Activated naive CD4-positive, alpha-beta T cell treated with anti-CD3 and anti-CD28 coated beads for 36 hours (primary cell): Measurements from ENCODE around the gene TFIP11. TPM values are rescaled to one million over a fixed set of nuclear protein-coding genes. Genes with fewer than 3 reads are reported as not detected.

Experiments used
- CTCF ChIA-PET: fragments of 350-600 bp; sonication (Branson Sonifier 250); formaldehyde crosslinking; loops from one replicate; lab custom pipeline; 2021; ENCODE audit warnings: antibody characterized with exemption; lab: Charles Lee
- DNase-seq: peaks from one replicate; pipeline ENCODE4 v3.0.0-alpha.2; 2020
- H3K27ac Mint-ChIP-seq: one replicate; pipeline ENCODE4 v1.8.0; 2021; ENCODE audit warnings: mild to moderate bottlenecking, mixed read lengths
- H3K27me3 Mint-ChIP-seq: one replicate; pipeline ENCODE4 v1.8.0; 2021; ENCODE audit warnings: low read depth, mixed read lengths
- H3K36me3 Mint-ChIP-seq: one replicate; pipeline ENCODE4 v1.8.0; 2021; ENCODE audit warnings: low read depth, mixed read lengths
- H3K4me1 Mint-ChIP-seq: one replicate; pipeline ENCODE4 v1.8.0; 2021; ENCODE audit warnings: low read depth, mixed read lengths
- H3K4me3 Mint-ChIP-seq: one replicate; pipeline ENCODE4 v1.8.0; 2021; ENCODE audit warnings: mild to moderate bottlenecking, moderate library complexity, mixed read lengths
- H3K9me3 Mint-ChIP-seq: one replicate; pipeline ENCODE4 v1.8.0; 2021; ENCODE audit warnings: mixed read lengths
- intact Hi-C: fragments of 100-400 bp; cut with micrococcal nuclease; formaldehyde crosslinking; loops from one replicate; pipeline ENCODE4 v1.15.1; 2023
- total RNA-seq, 2 experiments: library from RNA; stranded (reverse); gene quantifications; one replicate each; pipeline ENCODE4 v1.2.3, GENCODE V29; 2021

Gene TFIP11
- total RNA-seq, 2 experiments from 2014 or later = 33.3 to 34.4 TPM

DNA sequence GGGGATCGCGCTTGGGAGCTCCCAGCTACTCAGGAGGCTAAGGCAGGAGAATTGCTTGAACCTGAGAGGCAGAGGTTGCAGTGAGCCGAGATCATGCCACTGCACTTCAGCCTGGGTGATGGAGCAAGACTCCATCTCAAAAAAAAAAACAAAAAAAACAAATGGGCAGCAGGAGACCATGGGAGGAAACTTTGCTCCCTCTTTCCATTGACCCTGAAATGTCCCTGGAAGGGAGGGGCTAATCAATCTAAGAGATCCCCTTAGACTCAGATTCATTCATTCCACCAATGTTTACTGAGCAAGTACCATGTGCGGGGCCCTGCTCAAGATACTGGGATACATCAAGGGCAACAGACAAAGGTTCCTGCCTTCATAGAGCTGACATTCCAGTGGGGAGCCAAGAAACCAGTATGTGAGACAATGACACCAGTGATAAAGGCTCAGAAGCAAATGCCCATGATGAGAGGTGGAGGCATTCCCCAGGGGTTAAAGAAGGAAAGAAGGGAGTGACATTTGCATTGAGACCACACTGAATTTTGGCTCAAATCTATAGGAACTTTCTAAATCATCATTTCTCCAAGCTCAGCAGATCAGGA lies 37.7 kb upstream of the TFIP11 start:
- no peak for DNase-seq
- H3K4me3 Mint-ChIP-seq = no peak overlapping the region
- H3K4me1 Mint-ChIP-seq = peaks cover 18% of the 10 kb centered on the region
- no peaks in the 10 kb centered on the region for H3K9me3 Mint-ChIP-seq
- H3K36me3 Mint-ChIP-seq = peaks cover 12% of the 10 kb centered on the region
- CTCF ChIA-PET = interaction anchor here (0.6 kb wide), 1 partner anchor 7 kb away, joined by 3 read pairs; no protein-coding TSS in a partner anchor
- H3K27ac Mint-ChIP-seq = no peak overlapping the region
- intact Hi-C loops = no loop called here
- no peaks in the 10 kb centered on the region for H3K27me3 Mint-ChIP-seq

DNA sequence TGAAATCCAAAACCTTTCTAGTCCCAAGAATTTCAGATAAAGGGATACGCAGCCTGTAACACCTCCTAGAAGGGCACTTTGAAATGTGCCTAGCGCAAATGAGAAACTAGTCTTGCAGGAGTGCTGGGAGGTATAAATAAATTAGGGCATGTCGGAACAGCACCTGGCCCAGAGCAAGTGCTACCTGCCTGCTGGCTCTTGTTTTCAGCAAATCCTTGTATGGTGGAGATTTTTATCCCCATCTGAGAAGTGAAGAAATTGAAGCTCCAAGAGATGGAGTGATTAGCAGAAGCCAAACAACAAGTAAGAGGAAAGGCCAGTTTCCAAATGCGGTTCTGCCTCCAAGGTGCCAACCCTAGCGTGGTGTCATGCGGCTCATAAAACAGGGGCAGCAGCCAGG lies 36.7 kb upstream of the TFIP11 start:
- H3K4me3 Mint-ChIP-seq = no peak overlapping the region
- CTCF ChIA-PET = no interaction called here
- no peak overlapping the region for H3K27ac Mint-ChIP-seq
- peaks cover 18% of the 10 kb centered on the region for H3K4me1 Mint-ChIP-seq
- no peaks in the 10 kb centered on the region for H3K27me3 Mint-ChIP-seq
- H3K36me3 Mint-ChIP-seq = peaks cover 12% of the 10 kb centered on the region
- H3K9me3 Mint-ChIP-seq = no peaks in the 10 kb centered on the region
- no peak for DNase-seq
- intact Hi-C loops = no loop called here

DNA sequence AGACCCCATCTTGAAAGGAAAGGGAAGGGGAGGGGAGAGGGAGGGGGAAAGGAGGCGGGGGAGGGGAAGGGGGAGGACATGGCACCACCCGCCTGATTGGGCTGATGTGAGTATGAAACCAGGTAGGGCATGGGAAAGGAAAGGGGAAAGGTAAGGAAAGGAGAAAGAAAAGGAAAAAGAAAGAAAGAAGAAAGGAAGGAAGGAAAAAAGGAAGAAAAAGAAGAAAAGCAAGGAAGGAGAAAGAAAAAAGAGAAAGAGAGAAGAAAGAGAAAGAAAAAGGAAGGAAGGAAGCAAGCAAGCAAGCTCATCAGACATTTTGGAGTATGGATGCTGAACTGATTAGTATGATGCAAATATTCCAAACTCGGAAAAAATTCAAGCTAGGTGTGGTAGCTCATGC lies 36.0 kb upstream of the TFIP11 start:
- peaks cover 18% of the 10 kb centered on the region for H3K4me1 Mint-ChIP-seq
- no peak overlapping the region for H3K27ac Mint-ChIP-seq

DNA sequence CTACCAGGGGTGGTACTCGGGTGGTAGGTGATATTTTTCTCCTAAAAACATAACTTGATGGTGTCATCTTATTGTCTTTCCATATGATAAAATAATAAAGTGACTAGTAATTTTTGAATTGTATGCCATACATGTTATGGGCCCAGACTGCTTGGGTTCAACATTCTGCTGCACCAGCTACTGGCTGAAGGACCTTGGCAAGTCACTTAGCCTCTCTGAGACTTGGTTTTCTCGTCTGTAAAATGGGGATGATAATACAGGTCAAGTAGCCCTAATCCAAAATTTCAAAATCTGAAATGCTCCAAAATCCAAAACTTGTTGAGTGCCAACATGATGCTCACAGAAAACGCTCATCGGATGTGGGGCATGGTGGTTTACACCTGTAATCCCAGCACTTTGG lies 35.6 kb upstream of the TFIP11 start:
- intact Hi-C loops = no loop called here
- CTCF ChIA-PET = no interaction called here
- Mint-ChIP-seq H3K27ac (no peak overlapping the region), H3K36me3 (peaks cover 12% of the 10 kb centered on the region), H3K4me3 (no peak overlapping the region), H3K4me1 (peaks cover 18% of the 10 kb centered on the region), H3K27me3 (no peaks in the 10 kb centered on the region), H3K9me3 (no peaks in the 10 kb centered on the region)
- no peak for DNase-seq

More for the DNA sequence above, 36.0 kb upstream of the TFIP11 start:
- intact Hi-C loops = no loop called here
- CTCF ChIA-PET = no interaction called here
- no peak for DNase-seq
- peaks cover 12% of the 10 kb centered on the region for H3K36me3 Mint-ChIP-seq
- H3K9me3 Mint-ChIP-seq = no peaks in the 10 kb centered on the region
- H3K4me3 Mint-ChIP-seq = no peak overlapping the region
- H3K27me3 Mint-ChIP-seq = no peaks in the 10 kb centered on the region

DNA sequence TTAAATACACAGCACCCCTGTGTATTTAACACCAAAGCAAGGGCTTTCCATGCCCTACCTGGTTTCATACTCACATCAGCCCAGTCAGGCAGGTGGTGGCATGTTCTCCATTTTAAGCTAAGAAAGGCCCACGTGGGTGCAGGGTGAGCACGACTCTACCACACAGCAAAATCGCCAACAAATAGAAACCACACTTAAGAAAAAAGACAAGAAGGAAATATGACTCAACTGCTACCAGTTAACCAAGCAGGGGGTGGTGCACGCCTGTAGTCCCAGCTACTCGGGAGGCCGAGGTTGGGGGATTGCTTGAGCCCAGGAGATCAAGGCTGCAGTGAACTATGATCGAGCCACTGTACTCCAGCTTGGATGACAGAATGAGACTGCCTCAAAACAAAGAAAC lies 35.2 kb upstream of the TFIP11 start:
- Mint-ChIP-seq H3K27ac (no peak overlapping the region), H3K4me1 (peaks cover 18% of the 10 kb centered on the region), H3K4me3 (no peak overlapping the region), H3K9me3 (no peaks in the 10 kb centered on the region), H3K27me3 (no peaks in the 10 kb centered on the region), H3K36me3 (peaks cover 12% of the 10 kb centered on the region)
- peak; percentile 44 for DNase-seq
- intact Hi-C loops = no loop called here
- CTCF ChIA-PET = interaction anchor here (0.5 kb wide), 1 partner anchor 74 kb away, joined by 6 read pairs; no protein-coding TSS in a partner anchor

DNA sequence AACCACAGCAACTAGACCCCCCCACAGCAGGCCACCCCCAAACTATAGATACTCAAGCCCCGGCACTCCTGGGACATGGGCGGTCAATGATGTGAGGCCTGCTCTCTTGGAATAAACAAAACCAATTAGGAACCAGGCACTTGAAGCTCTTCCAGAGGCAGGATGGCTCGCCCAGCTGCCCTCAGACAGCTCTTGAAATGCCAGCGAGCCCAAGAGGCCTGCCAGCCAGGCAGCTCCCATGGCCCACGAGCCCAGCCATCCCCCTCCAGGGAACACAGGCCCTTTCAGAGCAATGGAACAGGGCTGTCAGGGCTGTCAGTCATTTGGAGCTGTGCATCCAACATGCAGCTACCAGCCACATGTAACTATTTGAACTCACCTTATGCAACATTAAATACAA lies 34.0 kb upstream of the TFIP11 start:
- no peak for DNase-seq
- Mint-ChIP-seq H3K27ac (peak overlapping the region; percentile 41), H3K9me3 (no peaks in the 10 kb centered on the region), H3K4me1 (peaks cover 18% of the 10 kb centered on the region), H3K27me3 (no peaks in the 10 kb centered on the region), H3K36me3 (peaks cover 12% of the 10 kb centered on the region), H3K4me3 (no peak overlapping the region)
- intact Hi-C loops = no loop called here
- CTCF ChIA-PET = interaction anchor here (1.5 kb wide), 1 partner anchor 44 kb away, joined by 4 read pairs; no protein-coding TSS in a partner anchor

DNA sequence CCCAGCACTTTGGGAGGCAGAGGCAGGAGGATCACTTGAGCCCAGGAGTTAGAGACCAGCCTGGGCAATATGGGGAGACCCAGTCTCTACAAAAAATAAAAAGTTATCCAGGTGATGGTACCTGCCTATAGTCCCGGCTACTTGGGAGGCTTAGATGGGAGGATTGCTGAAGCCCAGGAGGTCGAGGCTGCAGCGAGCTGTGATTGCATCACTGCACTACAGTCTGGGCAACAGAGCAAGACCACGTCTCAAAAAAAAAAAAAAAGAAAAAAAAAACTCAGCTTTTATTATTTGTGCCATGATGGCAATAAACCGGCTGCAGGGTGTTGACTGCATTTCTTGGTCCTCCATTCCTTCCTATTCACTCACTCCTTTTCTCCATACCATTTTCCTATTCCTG lies 33.6 kb upstream of the TFIP11 start:
- Mint-ChIP-seq H3K27ac (no peak overlapping the region), H3K4me3 (no peak overlapping the region), H3K4me1 (peaks cover 18% of the 10 kb centered on the region), H3K36me3 (peaks cover 12% of the 10 kb centered on the region), H3K9me3 (no peaks in the 10 kb centered on the region), H3K27me3 (no peaks in the 10 kb centered on the region)
- CTCF ChIA-PET = interaction anchor here (1.5 kb wide), 1 partner anchor 43 kb away, joined by 4 read pairs; no protein-coding TSS in a partner anchor
- DNase-seq = no peak
- intact Hi-C loops = no loop called here

DNA sequence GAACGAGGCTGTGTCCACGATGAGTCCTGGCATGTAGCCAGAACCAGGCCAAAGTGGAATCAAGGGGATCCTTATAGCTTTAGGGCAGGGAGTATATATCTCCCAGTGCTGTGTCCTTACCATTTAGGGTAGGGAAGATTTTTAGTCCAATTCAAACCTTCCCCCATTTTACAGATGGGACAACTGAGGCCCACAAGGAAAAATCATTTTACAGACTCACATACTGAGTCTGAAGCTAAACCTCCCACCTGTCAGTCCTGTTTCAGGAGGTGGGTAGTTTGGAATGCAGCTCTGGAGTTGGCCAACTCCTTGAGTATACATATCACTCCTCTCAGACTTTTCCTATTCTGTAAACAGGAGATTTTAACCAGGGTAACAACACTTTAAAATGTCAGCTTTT lies 33.1 kb upstream of the TFIP11 start:
- CTCF ChIA-PET = interaction anchor here (1.0 to 1.5 kb wide), 2 partner anchors 42 to 43 kb away, joined by 3 to 4 read pairs; no protein-coding TSS in a partner anchor
- no peak overlapping the region for H3K4me3 Mint-ChIP-seq
- intact Hi-C loops = no loop called here
- no peak for DNase-seq
- peaks cover 15% of the 10 kb centered on the region for H3K36me3 Mint-ChIP-seq
- H3K27ac Mint-ChIP-seq = no peak overlapping the region
- no peaks in the 10 kb centered on the region for H3K27me3 Mint-ChIP-seq
- no peaks in the 10 kb centered on the region for H3K9me3 Mint-ChIP-seq
- H3K4me1 Mint-ChIP-seq = peaks cover 18% of the 10 kb centered on the region

DNA sequence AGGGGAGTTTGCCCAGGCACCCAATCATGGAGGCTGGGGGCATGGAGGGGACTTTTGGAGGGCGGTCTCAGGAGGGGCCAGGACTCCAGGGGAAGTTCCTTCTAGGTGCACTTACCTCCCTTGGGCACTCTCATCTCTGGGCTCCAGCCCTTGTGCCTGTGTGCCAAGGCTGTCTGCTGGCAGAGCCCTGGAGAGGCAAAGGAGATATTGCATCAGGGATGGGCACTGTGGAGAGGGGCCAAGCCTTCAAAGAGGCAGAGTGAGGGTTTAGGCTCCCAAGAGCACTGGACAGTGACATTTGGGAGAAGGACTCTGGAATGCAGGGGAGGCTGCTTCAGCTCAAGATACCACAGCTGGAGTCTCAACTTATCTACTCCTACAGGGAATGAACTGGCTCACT lies 32.2 kb upstream of the TFIP11 start:
- no peaks in the 10 kb centered on the region for H3K27me3 Mint-ChIP-seq
- no peak for DNase-seq
- no peak overlapping the region for H3K27ac Mint-ChIP-seq
- intact Hi-C loops = no loop called here
- CTCF ChIA-PET = interaction anchor here (0.5 to 1.0 kb wide), 2 partner anchors 21 to 43 kb away, joined by 3 read pairs; no protein-coding TSS in a partner anchor
- no peak overlapping the region for H3K4me3 Mint-ChIP-seq
- peaks cover 18% of the 10 kb centered on the region for H3K4me1 Mint-ChIP-seq
- no peaks in the 10 kb centered on the region for H3K9me3 Mint-ChIP-seq
- H3K36me3 Mint-ChIP-seq = peaks cover 16% of the 10 kb centered on the region

DNA sequence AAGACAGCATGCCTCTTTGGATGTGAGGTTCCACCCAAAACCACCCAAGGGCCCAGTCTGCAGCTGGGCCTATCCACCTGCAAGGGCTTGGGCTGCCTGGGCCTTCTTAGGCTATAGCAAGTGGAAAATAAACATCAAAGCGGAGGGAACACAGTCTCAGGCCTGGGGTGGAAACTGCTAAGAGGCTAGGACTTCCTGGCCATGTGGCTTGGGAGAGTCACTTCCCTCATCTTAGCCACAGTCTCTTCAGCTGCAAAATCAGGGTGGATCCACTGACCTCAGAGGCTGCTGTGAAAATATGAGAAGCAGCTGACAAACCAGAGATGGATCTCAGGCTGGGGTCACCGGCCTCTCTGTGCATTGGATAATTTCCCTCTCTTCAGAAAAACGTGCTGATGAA lies 30.6 kb upstream of the TFIP11 start:
- CTCF ChIA-PET = no interaction called here
- no peak overlapping the region for H3K27ac Mint-ChIP-seq

DNA sequence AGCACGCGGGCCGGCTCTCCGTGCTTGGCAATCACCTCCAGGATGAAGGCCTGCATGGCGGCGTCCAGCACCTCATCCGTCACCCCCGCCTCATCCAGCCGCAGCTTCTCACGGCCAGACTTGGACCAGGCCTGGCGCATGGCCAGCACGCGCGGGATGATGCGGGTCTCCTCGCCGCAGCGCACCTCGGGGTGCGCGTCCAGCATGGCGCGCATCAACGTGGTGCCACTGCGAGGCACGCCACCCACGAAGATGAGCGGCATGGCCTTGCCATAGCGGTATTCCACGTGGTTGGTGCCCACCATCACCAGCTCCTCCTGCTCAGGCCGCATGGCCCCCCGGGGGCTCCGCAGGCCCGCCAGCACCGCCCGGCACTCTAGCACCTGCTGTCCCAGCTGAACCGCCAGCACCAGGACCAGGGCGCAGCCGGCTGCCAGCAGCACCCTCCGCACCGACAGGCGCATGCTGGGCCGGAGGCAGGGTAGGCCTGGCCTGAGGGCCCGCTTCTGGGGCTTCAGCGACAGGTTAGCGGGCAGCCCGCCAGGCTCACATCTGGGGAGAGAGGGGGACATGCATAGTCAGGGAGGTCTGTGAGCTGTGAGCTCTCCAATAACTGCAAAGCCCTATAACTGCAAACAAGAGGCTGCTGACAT lies 29.0 kb upstream of the TFIP11 start:
- intact Hi-C loops = no loop called here
- CTCF ChIA-PET = interaction anchor here (0.5 kb wide), 1 partner anchor 131 kb away, joined by 4 read pairs; no protein-coding TSS in a partner anchor
- no peak for DNase-seq
- Mint-ChIP-seq H3K4me1 (peaks cover 4% of the 10 kb centered on the region), H3K9me3 (no peaks in the 10 kb centered on the region), H3K4me3 (no peak overlapping the region), H3K36me3 (peaks cover 8% of the 10 kb centered on the region), H3K27me3 (no peaks in the 10 kb centered on the region), H3K27ac (no peak overlapping the region)

More for the DNA sequence above, 30.6 kb upstream of the TFIP11 start:
- Mint-ChIP-seq H3K4me1 (peaks cover 14% of the 10 kb centered on the region), H3K4me3 (no peak overlapping the region), H3K27me3 (no peaks in the 10 kb centered on the region), H3K9me3 (no peaks in the 10 kb centered on the region), H3K36me3 (peaks cover 15% of the 10 kb centered on the region)
- no peak for DNase-seq
- intact Hi-C loops = no loop called here

DNA sequence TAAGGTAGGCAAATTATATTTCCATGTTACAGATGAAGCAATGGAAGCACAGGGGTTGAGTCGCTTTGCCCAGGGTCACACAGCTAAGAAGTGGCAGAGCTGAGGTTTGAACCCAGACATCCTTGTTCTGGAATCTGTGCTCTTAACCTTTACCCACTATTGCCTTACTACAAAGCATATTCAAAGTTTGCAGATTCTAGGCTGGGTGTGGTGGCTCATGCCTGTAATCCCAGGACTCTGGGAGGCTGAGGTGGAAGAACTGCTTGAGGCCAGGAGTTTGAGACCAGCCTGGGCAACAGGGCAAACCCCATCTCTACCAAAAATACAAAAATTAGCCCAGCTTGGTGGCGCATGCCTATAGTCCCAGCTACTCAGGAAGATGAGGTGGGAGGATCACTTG lies 27.8 kb upstream of the TFIP11 start:
- intact Hi-C loops = no loop called here
- Mint-ChIP-seq H3K27me3 (no peaks in the 10 kb centered on the region), H3K27ac (no peak overlapping the region), H3K4me1 (peaks cover 7% of the 10 kb centered on the region), H3K4me3 (no peak overlapping the region), H3K36me3 (peaks cover 7% of the 10 kb centered on the region), H3K9me3 (no peaks in the 10 kb centered on the region)
- CTCF ChIA-PET = interaction anchor here (0.6 kb wide), 1 partner anchor 100 kb away, joined by 3 read pairs; no protein-coding TSS in a partner anchor
- DNase-seq = no peak
